Stomach (tissue), 9 donors: ENCODE results near the gene TEPSIN. TPM values are rescaled to one million over a fixed set of nuclear protein-coding genes. Genes with fewer than 3 reads are reported as not detected.

Experiments
- DNase-seq, 2 donors: peaks; one replicate each; pipeline versions ENCODE4 v3.0.0 to v3.0.0-alpha.2; 2013 to 2019
- H3K27ac ChIP-seq, 5 donors: fragments of 200-600 bp in 4 of 5; sonication (generic) in 4 of 5; one replicate each; pipeline ENCODE4 v1.5.1; 2013 to 2019; ENCODE audit warnings: mild to moderate bottlenecking in 1 of 5, moderate library complexity in 1 of 5
- H3K27me3 ChIP-seq, 3 donors: fragments of 200-600 bp; sonication (generic); one replicate each; pipeline ENCODE4 v1.5.1; 2017 to 2019; ENCODE audit warnings: mixed run types in 1 of 3
- H3K36me3 ChIP-seq, 4 donors: fragments of 200-600 bp; sonication (generic); 1 replicate in 3 of 4; 2 replicates in 1 of 4; pipeline ENCODE4 v1.5.1; 2016 to 2019
- H3K4me1 ChIP-seq, 4 donors: fragments of 200-600 bp; sonication (generic); one replicate each; pipeline ENCODE4 v1.5.1; 2016 to 2019
- H3K4me3 ChIP-seq, 4 donors: fragments of 200-600 bp; sonication (generic) in 3 of 4; one replicate each; pipeline ENCODE4 v1.5.1; 2016 to 2019; ENCODE audit warnings: mild to moderate bottlenecking in 1 of 4
- H3K9me3 ChIP-seq, 4 donors: fragments of 200-600 bp; sonication (generic); one replicate each; pipeline ENCODE4 v1.5.1; 2016 to 2019
- EP300 ChIP-seq: sonication (generic); formaldehyde crosslinking; IDR thresholded peaks from one replicate; pipeline ENCODE4 v1.6.1; 2017; ENCODE audit warnings: antibody characterized with exemption
- POLR2A ChIP-seq, 4 donors: fragments of 450-650 bp; IDR thresholded peaks; one replicate each; pipeline ENCODE4 v1.6.1; 2016; ENCODE audit warnings: antibody characterized with exemption in 4 of 4, control low read depth in 2 of 4, mild to moderate bottlenecking in 1 of 4, moderate library complexity in 1 of 4
- POLR2AphosphoS5 ChIP-seq, 3 donors: sonication (generic); formaldehyde crosslinking; IDR thresholded peaks; one replicate each; pipeline ENCODE4 v1.6.1; 2016; ENCODE audit warnings: antibody characterized with exemption in 3 of 3
- WGBS, 5 donors: extraction: QIAGEN DNeasy Blood & Tissue Kit in 3 of 5; methylation state at CpG; one replicate each; pipeline versions ENCODE4 v1.1.5 to v1.1.7; 2013 to 2018; 5-methylcytosine and 5-hydroxymethylcytosine counted together
- intact Hi-C: fragments of 100-400 bp; cut with DNase I; formaldehyde crosslinking; loops from one replicate; pipeline ENCODE4 v1.15.1; 2023; ENCODE audit warnings: low total_unique reads
- polyA plus RNA-seq, 3 donors: library from polyadenylated mRNA; stranded (reverse); fragments of 200-250 nt; gene quantifications; one replicate each; pipeline ENCODE4 v1.2.3, GENCODE V29; 2013
- total RNA-seq, 5 donors: library from RNA; depleted of rRNA; stranded (reverse); fragments of >200 nt; gene quantifications; one replicate each; pipeline versions ENCODE4 v1.1.0 to v1.2.3, GENCODE V29; 2014 to 2016
- TF ChIP-seq, protein P1 (sequence below), 7 experiments: fragments of 450-650 bp in 4 of 7; fragments of 200-600 bp in 3 of 7; sonication (generic) in 3 of 7; IDR thresholded peaks; one replicate each; pipeline ENCODE4 v1.5.1; 2016 to 2019; ENCODE audit warnings: antibody characterized with exemption in 7 of 7, control low read depth in 2 of 7, mild to moderate bottlenecking in 1 of 7
- donor health status: healthy with polysubstance abuse.
- donor health status: Bipolar disorder and iron deficiency.
- donor health status: healthy.

Gene TEPSIN
- total and polyA plus RNA-seq, 8 donors = 9.4 to 295 (median 21.4) TPM

DNA sequence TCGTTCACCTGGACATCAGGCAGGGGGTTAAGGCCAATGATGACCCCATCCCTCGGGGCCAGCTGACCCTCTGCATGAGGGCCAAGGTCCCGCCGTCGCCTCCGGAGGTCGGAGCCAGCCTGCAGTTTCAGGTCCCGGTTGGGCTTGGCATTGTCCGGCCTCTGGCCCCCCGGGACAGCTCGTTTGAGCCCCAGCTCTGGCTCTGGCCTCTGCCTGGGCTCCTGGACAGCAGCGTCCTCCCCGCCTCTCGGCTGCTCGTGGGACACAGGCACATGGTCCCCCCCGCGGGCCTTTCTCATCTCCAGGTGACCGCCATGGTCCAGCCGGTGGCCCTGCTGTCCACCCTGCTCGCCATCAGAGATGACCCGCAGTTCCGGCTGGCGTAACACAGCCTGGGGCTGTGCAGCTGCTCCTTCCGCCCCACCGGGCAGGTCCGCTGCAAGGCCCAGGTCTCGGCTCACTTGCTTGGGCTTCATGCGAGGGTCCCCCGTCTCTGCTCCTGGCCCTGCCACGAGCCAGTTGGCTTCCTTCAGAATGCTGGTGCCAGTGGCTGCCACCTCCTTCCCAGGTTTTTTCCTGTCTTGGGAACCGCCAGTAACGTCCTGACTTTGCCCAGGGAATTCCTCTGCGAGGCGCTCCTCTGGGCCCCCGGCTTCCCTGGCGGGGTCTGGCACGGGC lies 6.9 kb upstream of the TEPSIN start:
- H3K27me3 ChIP-seq = no peaks in the 10 kb centered on the region
- peaks cover 13 to 54% (median 39%) of the 10 kb centered on the region in 4 donors for H3K36me3 ChIP-seq
- H3K4me1 ChIP-seq = peaks cover 0 to 14% (median 4%) of the 10 kb centered on the region in 4 donors
- intact Hi-C loops = no loop called here
- H3K27ac ChIP-seq = no peak overlapping the region
- no peaks in the 10 kb centered on the region for H3K9me3 ChIP-seq
- no peak for DNase-seq
- no peak overlapping the region for H3K4me3 ChIP-seq
- 77 to 89% (median 82%) methylated on average over 5 to 37 of the region's 37 CpGs for WGBS, 5 donors
- TF ChIP-seq EP300 (no peak), POLR2AphosphoS5 (IDR thresholded peaks at IDR 0.05) (no peak), POLR2A (IDR thresholded peaks at IDR 0.05) (no peak)
- TF ChIP-seq, protein P1, sequence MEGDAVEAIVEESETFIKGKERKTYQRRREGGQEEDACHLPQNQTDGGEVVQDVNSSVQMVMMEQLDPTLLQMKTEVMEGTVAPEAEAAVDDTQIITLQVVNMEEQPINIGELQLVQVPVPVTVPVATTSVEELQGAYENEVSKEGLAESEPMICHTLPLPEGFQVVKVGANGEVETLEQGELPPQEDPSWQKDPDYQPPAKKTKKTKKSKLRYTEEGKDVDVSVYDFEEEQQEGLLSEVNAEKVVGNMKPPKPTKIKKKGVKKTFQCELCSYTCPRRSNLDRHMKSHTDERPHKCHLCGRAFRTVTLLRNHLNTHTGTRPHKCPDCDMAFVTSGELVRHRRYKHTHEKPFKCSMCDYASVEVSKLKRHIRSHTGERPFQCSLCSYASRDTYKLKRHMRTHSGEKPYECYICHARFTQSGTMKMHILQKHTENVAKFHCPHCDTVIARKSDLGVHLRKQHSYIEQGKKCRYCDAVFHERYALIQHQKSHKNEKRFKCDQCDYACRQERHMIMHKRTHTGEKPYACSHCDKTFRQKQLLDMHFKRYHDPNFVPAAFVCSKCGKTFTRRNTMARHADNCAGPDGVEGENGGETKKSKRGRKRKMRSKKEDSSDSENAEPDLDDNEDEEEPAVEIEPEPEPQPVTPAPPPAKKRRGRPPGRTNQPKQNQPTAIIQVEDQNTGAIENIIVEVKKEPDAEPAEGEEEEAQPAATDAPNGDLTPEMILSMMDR (IDR thresholded peaks at IDR 0.05) = no peak

DNA sequence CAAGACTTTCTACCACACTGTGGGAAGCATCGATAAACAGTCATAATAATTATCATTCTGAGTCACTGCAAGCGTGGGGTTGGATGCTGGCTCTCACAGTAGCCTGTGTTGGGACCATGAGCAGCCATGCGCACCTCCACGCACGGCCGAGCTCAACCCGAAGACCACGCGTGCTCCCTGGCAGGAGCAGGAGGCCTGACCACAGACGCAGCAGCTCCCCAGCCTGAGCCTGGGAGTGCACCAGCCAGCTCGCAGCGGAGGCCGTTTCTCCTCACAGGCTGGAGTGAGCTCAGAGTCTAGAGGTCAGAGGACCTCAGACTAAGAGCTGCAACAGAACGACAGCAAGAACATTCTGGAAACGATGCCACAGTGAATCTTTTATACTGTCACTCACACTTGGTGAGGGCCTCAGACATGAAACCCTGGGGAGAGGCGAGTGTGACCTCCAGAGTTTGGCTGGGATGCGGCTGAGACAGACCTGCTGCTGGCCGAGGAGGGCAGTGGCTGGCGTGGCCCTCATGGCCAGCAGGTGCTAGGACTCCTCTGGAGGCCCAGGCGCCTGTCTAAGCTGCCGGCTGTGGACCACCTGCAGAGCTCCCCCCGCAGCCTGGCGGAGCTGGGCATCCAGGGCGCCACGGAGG lies 6.3 kb upstream of the TEPSIN start:
- TF ChIP-seq EP300 = no peak
- TF ChIP-seq POLR2A (IDR thresholded peaks at IDR 0.05) = no peak
- TF ChIP-seq POLR2AphosphoS5 (IDR thresholded peaks at IDR 0.05) = no peak
- TF ChIP-seq, protein P1 (IDR thresholded peaks at IDR 0.05) = no peak
- intact Hi-C loops = no loop called here
- Histone ChIP-seq H3K27me3 (no peaks in the 10 kb centered on the region), H3K4me1 (peaks cover 3 to 21% (median 10%) of the 10 kb centered on the region in 4 donors), H3K4me3 (no peak overlapping the region), H3K36me3 (peaks cover 6 to 47% (median 33%) of the 10 kb centered on the region in 4 donors), H3K9me3 (no peaks in the 10 kb centered on the region), H3K27ac (no peak overlapping the region)
- WGBS, 5 donors = 76 to 83% (median 82%) methylated on average over 9 to 25 of the region's 25 CpGs
- no peak for DNase-seq

DNA sequence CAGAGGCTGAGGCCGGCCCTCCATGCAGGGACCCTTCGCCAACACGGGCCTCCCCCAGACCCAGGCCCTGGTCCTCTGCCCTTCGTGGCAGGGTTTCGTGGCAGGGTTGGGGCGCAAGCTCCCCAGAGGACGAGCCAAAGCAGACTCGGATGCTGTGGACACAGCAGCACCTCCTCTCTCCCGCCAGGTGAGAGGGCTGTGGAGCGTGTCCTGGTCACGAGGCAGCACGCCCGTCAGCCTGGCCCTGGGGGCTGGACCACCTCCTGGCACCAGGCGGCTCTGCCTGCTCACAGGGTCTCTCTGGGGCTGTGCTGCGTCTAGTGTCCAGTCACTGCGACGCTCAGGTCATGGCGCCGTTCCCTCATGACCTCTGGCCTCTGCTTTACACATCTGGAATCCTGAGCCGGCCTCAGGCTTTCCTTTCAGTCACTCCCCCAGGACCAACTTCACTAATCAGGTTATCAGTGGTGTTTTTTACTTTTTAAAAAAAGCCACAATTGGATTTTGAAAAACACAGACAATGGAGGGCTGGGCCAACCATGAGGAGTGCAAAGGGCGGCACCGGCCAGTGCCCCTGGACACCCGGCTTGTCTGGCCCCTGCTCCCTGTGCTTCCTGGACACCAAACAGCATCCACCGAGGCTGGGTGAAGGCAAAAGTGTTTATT lies 5.6 kb upstream of the TEPSIN start:
- H3K27ac ChIP-seq = no peak overlapping the region
- peaks cover under 1 to 41% (median 26%) of the 10 kb centered on the region in 4 donors for H3K36me3 ChIP-seq
- H3K4me3 ChIP-seq = no peak overlapping the region
- peaks cover 9 to 27% (median 17%) of the 10 kb centered on the region in 4 donors for H3K4me1 ChIP-seq
- TF ChIP-seq POLR2AphosphoS5 (IDR thresholded peaks at IDR 0.05) = no peak
- WGBS, 5 donors = 63 to 78% (median 74%) methylated on average over 13 to 24 of the region's 24 CpGs
- no peaks in the 10 kb centered on the region for H3K9me3 ChIP-seq
- no peaks in the 10 kb centered on the region for H3K27me3 ChIP-seq
- DNase-seq = no peak
- intact Hi-C loops = no loop called here

DNA sequence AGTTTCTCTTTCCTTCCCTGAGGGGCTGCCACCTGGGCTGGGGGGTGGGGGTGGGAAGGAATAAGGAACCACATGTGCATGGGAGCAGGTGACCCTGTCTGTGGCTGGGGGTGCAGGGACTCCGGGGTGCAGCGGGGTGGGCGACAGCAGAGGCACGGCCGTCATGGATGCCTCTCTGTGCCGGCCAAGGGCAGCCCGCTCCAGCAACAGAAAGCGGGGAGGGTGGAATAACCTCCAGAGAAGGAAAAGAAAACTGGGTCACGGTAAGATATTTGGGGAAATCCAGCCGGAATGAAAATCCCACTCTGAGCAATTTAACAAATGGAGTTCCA lies 4.4 kb upstream of the TEPSIN start:
- WGBS, 5 donors = 77 to 88% (median 86%) methylated on average over 10 of the region's 10 CpGs
- no peak for TF ChIP-seq EP300
- TF ChIP-seq, protein P1 (IDR thresholded peaks at IDR 0.05) = no peak
- TF ChIP-seq POLR2AphosphoS5 (IDR thresholded peaks at IDR 0.05) = no peak
- no peak for TF ChIP-seq POLR2A (IDR thresholded peaks at IDR 0.05)
- no peak overlapping the region for H3K27ac ChIP-seq
- H3K36me3 ChIP-seq = peaks cover 0 to 32% (median 23%) of the 10 kb centered on the region in 4 donors
- intact Hi-C loops = no loop called here
- H3K4me3 ChIP-seq = no peak overlapping the region
- no peaks in the 10 kb centered on the region for H3K27me3 ChIP-seq
- H3K9me3 ChIP-seq = no peaks in the 10 kb centered on the region
- DNase-seq = no peak
- peaks cover 10 to 28% (median 21%) of the 10 kb centered on the region in 4 donors for H3K4me1 ChIP-seq
